Right lobe of liver (tissue), 4 donors: ENCODE measurements around the gene TRIM63.

ENCODE experiments used
- CTCF ChIP-seq, 4 donors: fragments of 200-600 bp in 3 of 4; fragments of 450-650 bp in 1 of 4; IDR thresholded peaks; one replicate each; pipeline versions ENCODE4 v1.5.1 to v1.8.0; 2016 to 2022; ENCODE audit warnings: antibody characterized with exemption in 4 of 4, mild to moderate bottlenecking in 2 of 4
- POLR2A ChIP-seq: fragments of 450-650 bp; IDR thresholded peaks from one replicate; pipeline ENCODE4 v1.6.1; 2017; ENCODE audit warnings: antibody characterized with exemption, mild to moderate bottlenecking
- donor health status: DM: no; HTN: no; CAD: no.
- donor health status: DM: no; HTN: no; CAD: no.
- donor health status: DM: no; HTN: yes; CAD: no.

GRCh38 chr1:26028490-26028980, 38.9 kb downstream of the TRIM63 start:
- TF ChIP-seq POLR2A (no peak), CTCF (IDR thresholded peaks at IDR 0.05) (no peak)
